GM19240 (cell line): ENCODE data around the gene MAP3K5.
A peak's percentile ranks its signal among the peaks of the same experiment; 100 is the strongest.

ENCODE experiments used
- DNase-seq: peaks from one replicate; pipeline ENCODE4 v3.0.0; 2011; ENCODE audit warnings: low spot score; ENCODE audit not compliant: insufficient read length

The MAP3K5 gene

GRCh38 chr6:136652656-136653055, 139.6 kb downstream of the MAP3K5 start:
- no peak for DNase-seq

DNA sequence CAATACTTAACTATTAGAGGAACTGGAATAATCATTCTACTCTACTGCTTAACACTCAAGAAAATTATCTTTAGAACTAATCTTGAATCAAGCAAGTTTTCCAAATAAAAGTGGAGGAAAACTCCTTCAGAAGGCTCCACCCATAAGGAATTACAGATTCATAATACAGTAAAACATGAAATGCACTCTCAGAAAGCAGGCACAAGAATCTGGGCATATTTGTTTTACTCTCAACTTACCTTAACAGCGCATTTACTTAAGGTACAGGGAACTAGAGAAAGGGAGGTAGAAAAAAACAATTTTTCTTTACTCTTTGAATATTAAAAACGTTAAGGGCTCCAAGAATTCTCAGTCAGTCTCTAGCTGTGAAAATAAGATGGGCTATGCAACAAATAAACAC, 140.3 kb downstream of the MAP3K5 start:
- DNase-seq: no peak

DNA sequence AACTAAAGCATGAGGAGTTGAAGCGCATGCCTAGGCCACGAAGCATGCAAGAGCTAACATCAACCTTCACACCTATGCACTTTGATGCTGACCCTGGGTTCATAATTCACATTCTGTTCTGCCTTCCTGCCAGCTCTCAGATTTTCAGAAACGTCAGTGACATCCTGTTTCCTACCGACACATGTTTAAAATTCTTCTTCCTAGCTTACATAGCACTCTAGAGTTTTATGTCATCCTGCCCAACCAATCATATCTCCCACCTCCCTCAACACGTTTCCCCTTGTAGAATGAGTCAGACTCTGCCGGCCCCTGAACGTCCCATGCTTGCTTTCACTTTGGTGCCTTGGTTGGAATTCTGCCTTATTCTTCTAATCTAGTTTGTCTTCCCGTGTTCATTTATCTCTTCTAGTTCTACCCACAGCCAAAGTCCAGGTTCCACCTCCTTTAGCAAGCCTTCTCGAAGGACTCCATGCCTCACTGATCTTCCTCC, 144.9 kb downstream of the MAP3K5 start:
- peak; percentile 7 for DNase-seq

- DNase-seq: no peak
Observed at GRCh38 chr6:136646377-136646776, 145.9 kb downstream of the MAP3K5 start.

DNA sequence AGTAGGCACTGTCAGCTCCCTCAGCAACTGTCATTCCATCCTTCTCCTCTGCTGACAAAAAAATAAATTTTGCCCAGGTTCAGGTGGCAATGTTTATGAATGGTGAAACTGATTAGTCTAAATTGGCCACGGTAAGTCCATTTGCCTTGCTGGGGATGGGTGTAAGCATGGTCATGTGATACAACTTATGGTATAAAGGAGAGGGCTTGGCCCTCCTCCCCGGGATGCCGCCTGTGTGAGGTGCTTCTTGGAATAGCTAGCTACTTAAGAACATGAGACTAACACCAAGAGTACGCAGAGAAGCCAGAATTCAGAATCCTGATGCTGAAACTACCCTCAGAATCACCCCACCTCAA, 147.7 kb downstream of the MAP3K5 start:
- DNase-seq: no peak

- peak; percentile 35 for DNase-seq
Observed at GRCh38 chr6:136643850-136644596, 148.3 kb downstream of the MAP3K5 start.

DNA sequence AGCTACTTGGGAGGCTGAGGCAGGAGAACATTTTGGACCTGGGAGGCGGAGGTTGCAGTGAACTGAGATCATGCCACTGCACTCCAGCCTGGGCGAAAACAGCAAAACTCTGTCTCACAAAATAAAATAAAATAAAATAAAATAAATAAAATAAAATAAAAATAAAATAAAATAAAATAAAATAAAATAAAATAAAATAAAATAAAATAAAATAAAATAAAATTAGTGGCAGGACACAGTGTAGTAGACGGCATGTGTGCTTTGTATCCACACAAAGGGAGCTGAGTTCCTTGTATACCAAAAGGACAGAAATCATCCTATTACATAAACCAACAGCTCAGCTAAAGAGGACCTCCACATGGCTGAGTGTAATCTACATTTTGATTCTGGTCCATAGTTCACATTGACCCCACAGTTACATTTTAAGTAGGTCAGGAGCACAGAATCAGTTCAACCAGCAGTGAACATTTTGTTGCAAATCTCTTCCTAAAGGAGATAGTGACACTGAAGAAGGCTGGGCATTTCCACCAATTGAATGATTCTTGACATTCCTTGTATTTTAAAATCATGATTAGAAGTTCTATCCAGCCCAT, 150.3 kb downstream of the MAP3K5 start:
- no peak for DNase-seq

- DNase-seq: no peak
Observed at GRCh38 chr6:136641166-136641565, 151.1 kb downstream of the MAP3K5 start.

- no peak for DNase-seq
Observed at GRCh38 chr6:136640132-136640915, 152.0 kb downstream of the MAP3K5 start.

- DNase-seq: no peak
Observed at GRCh38 chr6:136639702-136640101, 152.6 kb downstream of the MAP3K5 start.

DNA sequence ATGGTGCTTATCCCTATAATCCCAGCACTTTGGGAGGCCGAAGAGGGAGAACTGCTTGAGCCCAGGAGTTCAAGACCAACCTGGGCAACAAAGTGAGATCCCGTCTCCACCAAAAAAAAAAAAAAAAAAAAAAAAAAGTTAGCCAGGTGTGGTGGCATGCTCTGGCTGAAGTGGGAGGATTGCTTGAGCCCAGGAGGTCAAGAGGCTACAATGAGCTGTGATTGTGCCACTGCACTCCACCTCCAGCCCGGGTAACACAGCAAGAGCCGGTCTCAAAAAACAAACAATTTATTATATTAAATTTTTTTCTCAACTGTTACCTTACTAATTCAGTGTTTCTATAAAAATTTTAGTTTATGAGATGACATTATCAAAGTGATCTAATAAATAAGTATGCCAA, 156.7 kb downstream of the MAP3K5 start:
- no peak for DNase-seq

GRCh38 chr6:136633355-136633754, 158.9 kb downstream of the MAP3K5 start:
- no peak for DNase-seq

- DNase-seq: no peak
Observed at GRCh38 chr6:136628996-136629395, 163.3 kb downstream of the MAP3K5 start.

DNA sequence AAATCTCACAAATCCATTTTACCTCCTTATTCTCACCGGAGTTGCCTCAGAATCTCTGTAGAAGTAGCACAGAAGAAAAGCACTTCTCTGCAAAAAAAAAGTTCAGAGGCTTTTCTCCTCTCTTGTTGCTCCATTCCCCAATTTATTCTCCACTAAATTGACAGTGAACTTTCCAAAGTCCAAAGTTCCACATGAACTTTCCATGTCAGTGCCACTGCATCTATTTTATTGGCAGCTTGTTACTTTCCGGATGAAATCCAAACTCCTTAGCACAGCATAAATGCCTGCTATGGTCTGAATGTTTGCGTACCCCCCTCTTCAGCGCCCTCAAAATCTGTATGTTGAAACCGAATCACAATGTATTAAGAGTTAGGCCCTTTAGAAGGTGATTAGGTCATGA, 165.1 kb downstream of the MAP3K5 start:
- DNase-seq: no peak

DNA sequence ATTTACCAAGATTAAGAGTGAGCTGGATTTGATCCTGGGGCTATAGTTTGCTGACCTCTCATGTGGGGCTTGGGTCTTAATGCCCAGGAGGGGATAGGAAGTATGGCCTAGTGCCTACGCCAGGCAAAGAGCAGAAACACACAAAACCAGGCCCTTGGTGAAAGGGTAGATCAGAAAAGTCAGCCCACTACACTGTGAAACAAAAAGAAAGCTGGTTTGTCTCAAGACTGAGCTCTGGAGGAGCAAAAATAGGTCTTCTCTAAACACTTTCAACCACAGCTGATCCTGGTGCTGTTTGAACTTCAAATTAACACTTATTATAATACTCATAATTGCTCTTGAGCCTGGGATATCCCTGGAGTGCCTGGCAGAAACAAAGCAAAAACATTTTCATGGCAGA, 167.0 kb downstream of the MAP3K5 start:
- DNase-seq: no peak

GRCh38 chr6:136624347-136624746, 167.9 kb downstream of the MAP3K5 start:
- no peak for DNase-seq

GRCh38 chr6:136618086-136618485, 174.2 kb downstream of the MAP3K5 start:
- no peak for DNase-seq

DNA sequence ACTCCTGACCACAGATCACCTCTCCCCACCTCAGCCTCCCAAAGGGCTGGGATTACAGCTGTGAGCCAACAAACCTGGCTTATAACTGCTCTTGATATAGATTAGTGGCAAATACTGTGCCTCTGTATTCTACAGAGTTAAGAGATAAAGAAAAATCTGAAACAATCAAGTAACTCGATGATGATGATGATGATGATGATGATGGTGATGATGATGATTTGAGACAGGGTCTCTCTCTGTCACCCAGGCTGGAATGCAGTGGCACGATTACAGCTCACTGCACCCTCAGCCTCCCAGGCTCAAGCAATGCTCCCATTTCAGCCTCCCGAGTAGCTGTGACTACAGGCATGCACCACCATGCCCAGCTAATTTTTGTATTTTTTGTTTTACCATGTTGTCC, 175.8 kb downstream of the MAP3K5 start:
- DNase-seq: no peak

DNA sequence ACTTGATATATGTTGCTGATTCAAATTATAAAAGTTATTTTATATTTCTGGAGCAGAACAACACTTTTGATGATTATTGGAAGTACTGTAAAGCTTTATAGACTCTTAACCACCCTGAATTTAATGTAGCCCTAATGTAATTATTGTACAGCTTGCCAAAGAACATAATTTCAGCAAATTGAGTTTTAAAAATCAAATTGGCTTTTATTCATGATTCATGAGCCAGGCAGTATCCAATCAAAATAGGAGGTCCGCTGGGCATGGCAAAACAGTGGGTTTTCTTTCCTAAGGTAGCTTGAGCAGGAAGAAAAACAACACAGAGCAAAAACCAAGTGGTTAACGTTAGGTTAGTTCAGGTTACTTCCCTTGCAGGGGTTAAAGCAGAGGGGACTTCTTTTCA, 177.3 kb downstream of the MAP3K5 start:
- no peak for DNase-seq

DNA sequence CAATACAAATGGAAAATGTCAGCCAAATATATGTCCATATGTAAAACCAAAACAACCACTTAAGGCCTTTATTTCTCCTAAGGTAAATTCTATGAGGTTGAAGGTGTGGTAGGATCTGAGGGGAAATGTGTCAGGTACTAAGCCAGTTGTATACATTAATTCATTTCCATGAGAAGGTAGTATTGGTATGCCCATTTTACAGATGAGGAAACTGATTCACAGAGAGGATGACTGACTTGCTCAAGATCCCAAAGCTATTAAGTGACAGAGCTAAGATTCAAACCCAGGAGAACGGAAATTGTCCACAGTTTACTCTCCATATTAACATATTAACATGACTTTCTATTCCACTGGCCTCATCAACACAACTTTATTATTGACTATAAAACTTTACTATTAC, 177.9 kb downstream of the MAP3K5 start:
- DNase-seq: no peak

GRCh38 chr6:136613477-136613876, 178.8 kb downstream of the MAP3K5 start:
- no peak for DNase-seq

- no peak for DNase-seq
Observed at GRCh38 chr6:136612666-136613389, 179.4 kb downstream of the MAP3K5 start.
